ENCODE results near the gene CACNA1C.

Gene CACNA1C

DNA sequence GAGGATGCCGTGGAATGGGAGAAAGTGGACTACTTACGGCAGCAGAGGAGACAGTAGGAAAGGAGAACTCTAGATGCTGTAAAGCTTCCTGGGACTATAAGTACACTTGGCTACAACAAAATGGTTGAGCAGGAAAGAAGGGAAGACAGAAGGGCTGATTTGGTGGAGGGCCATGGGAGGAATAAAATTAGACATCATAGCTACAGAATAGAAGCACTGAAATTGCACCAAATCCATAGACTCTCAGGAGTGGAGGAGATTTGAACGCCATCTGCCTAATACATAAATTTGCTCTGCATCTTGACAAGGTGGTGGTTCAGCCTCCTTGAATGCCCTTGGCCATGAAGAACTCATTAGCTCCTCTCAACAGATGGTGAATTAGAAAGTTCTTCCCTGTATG, 32.3 kb upstream of the CACNA1C start:
- no peak for TF ChIP-seq ZFX (IDR thresholded peaks at IDR 0.05)
- TF ChIP-seq, protein P1, sequence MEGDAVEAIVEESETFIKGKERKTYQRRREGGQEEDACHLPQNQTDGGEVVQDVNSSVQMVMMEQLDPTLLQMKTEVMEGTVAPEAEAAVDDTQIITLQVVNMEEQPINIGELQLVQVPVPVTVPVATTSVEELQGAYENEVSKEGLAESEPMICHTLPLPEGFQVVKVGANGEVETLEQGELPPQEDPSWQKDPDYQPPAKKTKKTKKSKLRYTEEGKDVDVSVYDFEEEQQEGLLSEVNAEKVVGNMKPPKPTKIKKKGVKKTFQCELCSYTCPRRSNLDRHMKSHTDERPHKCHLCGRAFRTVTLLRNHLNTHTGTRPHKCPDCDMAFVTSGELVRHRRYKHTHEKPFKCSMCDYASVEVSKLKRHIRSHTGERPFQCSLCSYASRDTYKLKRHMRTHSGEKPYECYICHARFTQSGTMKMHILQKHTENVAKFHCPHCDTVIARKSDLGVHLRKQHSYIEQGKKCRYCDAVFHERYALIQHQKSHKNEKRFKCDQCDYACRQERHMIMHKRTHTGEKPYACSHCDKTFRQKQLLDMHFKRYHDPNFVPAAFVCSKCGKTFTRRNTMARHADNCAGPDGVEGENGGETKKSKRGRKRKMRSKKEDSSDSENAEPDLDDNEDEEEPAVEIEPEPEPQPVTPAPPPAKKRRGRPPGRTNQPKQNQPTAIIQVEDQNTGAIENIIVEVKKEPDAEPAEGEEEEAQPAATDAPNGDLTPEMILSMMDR (conservative IDR thresholded peaks at IDR 0.05) = no peak
- no peak overlapping the region for H3K27ac ChIP-seq

DNA sequence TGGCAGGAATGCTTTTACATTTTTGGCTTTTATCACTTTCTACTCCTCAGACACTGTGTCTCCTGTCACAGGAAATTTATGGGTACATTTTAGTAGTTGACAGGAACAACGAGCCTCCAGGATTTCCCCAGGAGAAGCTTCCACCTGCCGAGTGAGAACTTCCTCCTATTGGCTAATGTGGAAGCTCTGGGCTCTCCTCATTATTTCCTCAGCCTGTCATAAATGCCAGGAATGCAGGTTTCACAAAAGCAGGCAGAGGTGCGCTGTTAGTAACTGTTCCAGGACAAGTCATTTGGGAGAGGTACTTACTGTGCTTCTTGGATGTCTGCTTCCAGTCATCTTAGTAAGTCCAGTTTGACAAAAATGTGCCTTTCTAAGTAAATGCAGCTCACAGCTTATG, 29.4 kb upstream of the CACNA1C start:
- TF ChIP-seq, protein P1 (conservative IDR thresholded peaks at IDR 0.05) = no peak
- no peak for TF ChIP-seq ZFX (IDR thresholded peaks at IDR 0.05)
- H3K27ac ChIP-seq = no peak overlapping the region

DNA sequence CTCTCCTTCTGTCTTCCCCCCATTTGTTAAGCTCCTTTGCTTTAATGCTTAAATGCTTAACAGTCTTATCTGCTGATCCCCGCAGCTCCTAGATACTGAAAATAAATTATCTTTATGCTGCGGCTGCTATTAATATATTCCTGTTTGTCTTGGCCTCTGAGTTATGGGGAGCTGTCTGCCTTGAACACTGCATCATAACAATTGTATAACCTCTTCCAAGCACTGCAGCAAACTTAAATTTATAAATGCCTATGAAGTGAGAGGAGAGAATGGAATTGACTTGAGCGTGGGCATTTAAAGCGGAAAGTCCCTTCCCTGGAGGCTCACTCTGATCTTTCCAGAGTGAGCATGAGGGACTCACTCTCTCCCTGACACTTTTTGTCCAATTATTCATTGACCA, 25.4 kb upstream of the CACNA1C start:
- TF ChIP-seq, protein P1 (conservative IDR thresholded peaks at IDR 0.05) = no peak
- no peak for TF ChIP-seq ZFX (IDR thresholded peaks at IDR 0.05)
- no peak overlapping the region for H3K27ac ChIP-seq

DNA sequence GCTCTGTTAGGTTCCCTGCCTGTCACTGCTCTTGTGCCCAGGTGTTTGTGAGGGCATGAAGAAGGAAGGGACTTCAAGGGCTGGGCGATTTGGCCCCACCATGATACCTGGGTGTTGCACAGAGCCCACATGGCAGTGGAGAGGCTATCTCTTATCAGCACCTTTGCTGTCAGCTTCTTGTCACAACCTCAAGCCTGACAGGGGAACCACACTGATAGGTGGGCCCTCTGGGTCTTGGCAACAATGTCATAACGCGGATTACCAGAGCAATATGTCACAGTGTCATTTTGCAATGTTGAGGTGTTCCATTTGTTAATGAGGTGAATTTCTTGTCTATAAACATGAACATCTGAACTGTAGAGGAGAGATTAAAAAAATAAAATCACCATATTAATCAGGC, 22.9 kb upstream of the CACNA1C start:
- TF ChIP-seq ZFX (IDR thresholded peaks at IDR 0.05) = no peak
- TF ChIP-seq, protein P1 (conservative IDR thresholded peaks at IDR 0.05) = no peak
- no peak overlapping the region for H3K27ac ChIP-seq

DNA sequence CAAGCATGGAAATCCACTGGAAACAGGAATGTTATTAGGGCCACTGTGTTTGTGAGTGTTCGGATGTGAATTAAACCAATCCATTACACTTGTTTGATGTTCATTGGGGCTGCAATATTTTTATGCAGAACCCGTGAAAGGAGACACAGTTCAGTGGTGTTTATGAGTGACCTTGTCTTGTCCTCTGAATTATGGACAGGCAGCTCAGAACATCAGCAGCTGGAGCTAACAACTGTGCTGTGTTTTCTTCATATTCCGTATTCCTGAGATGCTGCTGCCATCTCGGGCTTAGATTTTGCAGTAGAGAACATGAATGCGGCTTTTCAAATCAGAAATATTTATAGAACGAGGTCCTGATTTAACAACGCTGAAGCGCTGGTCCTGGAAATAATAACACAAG, 20.3 kb upstream of the CACNA1C start:
- no peak for TF ChIP-seq ZFX (IDR thresholded peaks at IDR 0.05)
- TF ChIP-seq, protein P1 (conservative IDR thresholded peaks at IDR 0.05) = no peak
- no peak overlapping the region for H3K27ac ChIP-seq

DNA sequence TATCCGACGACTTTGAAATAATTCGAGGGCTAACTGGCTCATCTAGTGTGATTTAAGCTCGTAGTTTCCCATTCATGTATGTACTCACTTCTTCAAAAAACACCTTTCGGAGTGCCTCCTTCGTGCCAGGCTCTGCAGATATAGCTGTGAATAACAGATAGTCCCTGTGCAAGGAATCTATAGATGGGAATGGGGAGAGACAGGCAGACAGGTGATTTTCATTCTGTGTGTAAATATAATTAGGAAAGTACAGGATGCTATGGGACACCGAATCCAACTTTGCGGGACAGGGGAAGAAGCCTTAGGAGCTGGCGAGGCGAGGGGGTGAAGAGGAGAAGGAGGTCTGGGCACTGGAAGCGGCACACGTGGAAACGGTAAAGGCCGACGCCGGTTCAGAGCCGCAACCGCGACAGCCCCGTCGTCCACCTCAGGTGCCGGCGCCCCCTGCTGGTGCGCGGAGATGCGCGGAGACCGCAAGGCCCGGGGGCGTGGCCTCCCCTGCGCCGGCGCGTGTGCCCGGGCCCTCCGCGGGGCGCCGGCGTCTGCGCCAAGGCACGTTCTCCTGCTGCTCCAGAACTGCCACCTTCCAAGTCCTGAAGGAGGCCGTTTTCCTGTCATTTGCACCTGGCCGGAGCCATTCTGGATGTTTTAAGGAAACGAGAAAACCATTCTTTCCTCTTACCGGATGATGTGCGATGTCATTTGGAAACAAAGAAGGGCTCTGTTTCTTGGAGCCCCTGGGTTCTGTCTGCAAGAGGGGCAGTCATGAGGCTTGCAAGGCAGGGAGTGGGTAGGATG, 18.0 kb upstream of the CACNA1C start:
- no peak overlapping the region for H3K27ac ChIP-seq
- no peak for TF ChIP-seq ZFX (IDR thresholded peaks at IDR 0.05)
- TF ChIP-seq, protein P1 (conservative IDR thresholded peaks at IDR 0.05) = peak; percentile 99

DNA sequence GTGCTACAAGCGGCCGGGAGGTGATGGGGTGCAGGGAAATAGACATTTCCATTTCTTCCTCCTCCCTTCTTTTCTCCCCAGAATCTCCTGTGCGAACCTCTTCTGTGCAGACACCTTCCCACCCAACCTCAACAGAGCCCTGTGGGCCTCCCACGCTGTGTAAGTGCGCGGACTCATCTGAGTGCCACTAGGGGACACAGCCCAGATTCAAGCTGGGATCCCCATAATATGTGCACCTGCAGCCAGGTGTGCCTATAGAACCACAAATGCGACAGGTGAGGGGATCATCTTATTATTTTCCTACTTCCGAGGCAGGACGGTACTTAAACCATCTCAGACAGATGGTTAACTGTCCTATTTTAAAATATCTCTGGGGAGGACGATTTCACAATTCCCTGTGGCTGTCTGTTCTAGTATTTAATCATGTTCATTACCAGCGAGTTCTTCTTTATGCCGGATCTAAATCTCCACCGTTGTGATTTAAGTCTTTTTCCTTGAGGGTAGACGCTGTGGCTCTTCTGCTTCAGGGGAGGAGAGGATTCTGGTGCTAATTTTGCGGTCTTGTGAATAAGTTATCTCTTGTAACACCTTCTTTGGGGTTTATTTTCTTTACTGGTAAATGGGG, 17.2 kb upstream of the CACNA1C start:
- no peak overlapping the region for H3K27ac ChIP-seq
- no peak for TF ChIP-seq ZFX (IDR thresholded peaks at IDR 0.05)
- TF ChIP-seq, protein P1 (conservative IDR thresholded peaks at IDR 0.05) = no peak

All from C4-2B (cell line).